Activated T-cell treated with anti-CD3 and anti-CD28 coated beads, Interleukin-2, amount 50 U/mL, for 48 hours (primary cell): Measurements from ENCODE around the gene CAPN14.
"Not testable (repeated sequence)": the region's sequence is repeated elsewhere in the genome, so short reads cannot be mapped to it uniquely, and the experiment has no call there.

Experiments used
- DNase-seq, 2 experiments: peaks; one replicate each; pipeline ENCODE4 v3.0.0-alpha.2; 2020

CAPN14 gene

DNA sequence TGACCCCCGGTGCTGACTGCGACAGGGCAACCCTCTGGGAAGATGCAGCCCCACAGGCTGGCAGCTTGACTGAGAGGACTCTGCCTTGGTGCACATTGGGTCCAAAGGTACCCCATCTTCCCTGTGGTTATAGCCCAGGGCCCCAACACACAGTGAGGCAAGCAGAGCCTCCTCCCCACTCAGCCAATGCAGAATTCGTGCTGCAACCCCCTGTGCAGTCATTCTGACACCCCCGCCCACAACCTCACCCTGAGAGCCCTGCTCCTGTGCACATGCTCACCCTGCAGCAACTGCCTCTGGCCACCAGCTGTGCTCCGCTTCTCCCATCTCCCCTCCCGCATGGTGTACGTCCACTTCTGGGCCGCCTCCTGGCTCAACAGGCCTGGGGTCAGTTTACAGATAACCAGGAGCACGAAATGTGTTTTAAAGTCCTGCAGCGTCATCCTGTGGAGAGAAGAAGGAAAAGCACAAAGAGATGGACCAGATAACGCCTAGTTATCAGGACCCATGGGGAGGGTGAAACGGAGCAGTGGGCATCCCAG is 24.4 kb downstream of the CAPN14 start:
- no peak for DNase-seq

DNA sequence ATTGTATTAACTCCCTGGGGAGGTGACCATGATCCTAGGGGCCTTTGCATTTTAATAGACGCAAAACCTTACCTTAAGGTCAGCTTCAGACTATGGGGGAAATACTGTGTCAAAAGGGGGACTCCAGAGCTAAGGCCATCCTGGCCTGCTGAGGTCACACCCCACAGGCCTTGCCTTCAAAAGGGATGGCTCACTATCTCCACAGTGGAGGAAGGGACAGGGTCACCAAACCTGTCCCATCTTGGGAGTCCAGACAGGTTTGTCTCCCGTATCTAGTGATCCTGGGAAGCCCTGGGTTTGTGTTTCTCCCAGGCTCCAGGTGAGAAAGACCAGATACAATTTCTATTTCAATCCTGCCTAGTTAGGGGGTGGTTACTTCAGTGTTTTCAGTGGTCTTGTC is 24.9 kb downstream of the CAPN14 start:
- DNase-seq = no peak

DNA sequence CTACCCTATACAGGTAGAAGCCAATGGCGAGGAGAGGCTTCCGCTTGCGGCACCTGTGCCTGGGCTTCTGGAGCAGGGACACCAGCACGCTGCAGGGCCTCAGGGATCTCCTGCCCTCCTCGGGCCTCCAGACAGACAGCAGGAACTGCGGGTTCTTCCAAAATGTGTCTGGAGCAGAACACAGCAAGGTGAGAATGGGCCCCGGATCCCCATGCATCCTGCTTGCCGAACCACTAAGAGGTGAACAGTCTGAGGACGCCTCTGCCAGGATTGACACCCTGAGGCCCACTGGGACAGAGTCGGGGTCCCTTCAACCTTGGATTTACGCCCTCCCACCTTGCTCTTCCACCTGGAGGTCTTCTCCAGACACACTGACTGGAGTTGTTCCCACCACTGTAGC is 25.4 kb downstream of the CAPN14 start:
- no peak for DNase-seq

GRCh38 chr2:31190188-31190587 is 27.1 kb downstream of the CAPN14 start:
- DNase-seq = no peak

DNA sequence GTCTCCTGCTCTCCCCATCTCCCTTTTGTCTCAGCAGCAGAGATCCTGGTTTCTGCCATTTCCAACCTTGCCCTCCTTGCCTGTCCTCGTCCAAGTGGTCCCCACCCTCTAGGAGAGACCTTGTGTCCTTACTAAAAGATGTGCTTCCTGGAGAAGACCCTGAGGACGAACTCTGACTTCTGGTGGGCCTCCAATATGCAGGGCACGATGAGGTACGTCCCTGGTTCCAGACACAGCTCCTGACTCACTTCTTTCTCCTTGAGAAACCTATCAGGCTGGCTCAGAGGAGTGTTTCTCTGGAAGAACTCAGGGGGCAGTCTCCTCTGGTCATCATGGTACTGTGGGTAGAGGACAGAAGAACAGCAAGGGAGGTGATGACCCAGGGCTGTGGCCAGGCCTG is 28.2 kb downstream of the CAPN14 start:
- no peak for DNase-seq

- no peak for DNase-seq
Observed at GRCh38 chr2:31188131-31188530, 29.2 kb downstream of the CAPN14 start.

- DNase-seq = no peak
Observed at GRCh38 chr2:31187166-31187565, 30.1 kb downstream of the CAPN14 start.

DNA sequence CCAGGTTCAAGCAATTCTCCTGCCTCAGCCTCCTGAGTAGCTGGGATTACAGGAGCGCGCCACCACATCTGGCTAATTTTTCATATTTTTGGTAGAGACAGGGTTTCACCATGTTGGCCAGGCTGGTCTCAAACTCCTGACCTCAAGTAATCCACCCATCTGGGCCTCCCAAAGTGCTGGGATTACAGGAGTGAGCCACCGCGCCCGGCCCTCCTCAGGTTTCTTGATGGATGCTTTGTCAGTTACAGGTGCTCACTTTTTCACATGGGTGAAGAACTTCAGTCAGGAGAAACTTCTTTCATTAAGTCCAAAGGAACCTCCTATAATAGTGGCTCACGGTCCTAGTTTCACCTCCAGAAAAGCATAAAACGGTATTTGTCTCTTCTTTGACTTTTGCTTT is 33.3 kb downstream of the CAPN14 start:
- DNase-seq = not testable (repeated sequence)

DNA sequence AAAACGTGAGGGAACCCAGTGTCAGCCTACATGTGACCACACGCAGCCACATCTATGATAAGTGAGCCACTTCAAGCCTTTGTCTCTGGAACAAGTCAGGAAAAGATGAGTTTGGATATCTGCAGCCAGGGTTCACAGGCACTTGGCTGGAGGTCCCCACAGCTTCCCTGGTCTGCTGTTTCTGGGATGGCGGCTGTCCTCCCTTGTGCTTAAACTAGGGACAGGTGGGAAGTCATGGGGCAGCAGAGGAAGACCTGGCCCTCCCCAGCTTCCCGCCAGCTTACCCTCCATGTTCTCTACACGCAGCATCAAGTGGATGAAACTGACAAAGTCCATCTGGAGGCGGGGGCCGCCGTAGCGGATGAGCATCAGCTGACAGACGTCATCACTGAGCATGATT is 40.6 kb downstream of the CAPN14 start:
- no peak for DNase-seq

GRCh38 chr2:31171142-31171541 is 46.2 kb downstream of the CAPN14 start:
- DNase-seq = no peak

DNA sequence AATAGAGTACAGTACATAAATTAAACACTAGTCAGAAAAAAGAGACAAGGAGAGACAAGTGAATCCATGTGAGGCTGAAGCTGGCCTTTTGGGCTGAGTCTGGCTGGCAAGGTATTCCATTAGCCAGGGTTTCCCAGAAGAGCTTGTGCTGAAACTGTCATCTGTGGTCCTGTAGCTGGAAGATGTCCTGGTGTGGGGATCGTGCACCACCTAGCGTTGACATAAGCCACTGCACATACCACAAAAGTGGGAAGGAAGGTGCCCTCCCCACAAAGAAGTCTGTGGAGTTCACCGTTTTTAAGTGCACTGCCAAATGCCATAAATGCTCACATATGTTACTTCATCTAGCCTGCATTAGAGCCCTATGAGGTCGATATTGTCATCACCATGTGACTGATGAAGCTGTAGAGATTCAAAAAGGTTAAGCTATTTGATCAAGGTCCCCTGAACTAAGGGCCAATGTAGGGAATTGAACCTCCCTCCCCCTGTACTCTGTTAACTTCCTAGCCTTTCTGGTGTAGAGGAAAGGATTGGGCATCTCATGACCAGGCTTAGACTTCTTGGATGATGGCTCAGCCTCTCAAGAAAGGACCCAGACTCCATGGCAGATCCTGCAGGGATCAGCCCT is 47.1 kb downstream of the CAPN14 start:
- DNase-seq = peak; percentile 54 to 67

GRCh38 chr2:31168291-31168690 is 49.0 kb downstream of the CAPN14 start:
- no peak for DNase-seq

DNA sequence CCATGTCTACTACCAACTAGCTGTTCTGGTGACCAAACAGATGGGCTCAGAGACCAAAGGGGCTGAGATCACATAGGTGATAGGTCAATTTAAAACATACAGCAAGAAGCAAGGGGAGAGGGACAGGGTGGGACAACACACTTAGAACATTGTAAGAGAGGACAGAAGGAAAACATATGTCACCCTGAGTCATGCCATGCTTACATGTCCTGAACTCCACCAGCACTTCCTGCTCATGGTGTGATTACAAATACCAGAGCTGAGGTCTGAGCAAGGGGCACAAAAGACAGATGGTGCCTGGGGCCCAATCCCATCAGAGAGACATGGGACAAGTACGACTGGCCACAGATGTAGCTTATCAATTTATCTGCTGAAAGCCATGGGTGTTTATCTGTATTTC is 50.4 kb downstream of the CAPN14 start:
- no peak for DNase-seq

GRCh38 chr2:31163011-31163539 is 54.2 kb downstream of the CAPN14 start:
- no peak for DNase-seq

GRCh38 chr2:31161637-31162036 is 55.7 kb downstream of the CAPN14 start:
- no peak for DNase-seq

- no peak for DNase-seq
Observed at GRCh38 chr2:31151501-31151900, 65.8 kb downstream of the CAPN14 start.

DNA sequence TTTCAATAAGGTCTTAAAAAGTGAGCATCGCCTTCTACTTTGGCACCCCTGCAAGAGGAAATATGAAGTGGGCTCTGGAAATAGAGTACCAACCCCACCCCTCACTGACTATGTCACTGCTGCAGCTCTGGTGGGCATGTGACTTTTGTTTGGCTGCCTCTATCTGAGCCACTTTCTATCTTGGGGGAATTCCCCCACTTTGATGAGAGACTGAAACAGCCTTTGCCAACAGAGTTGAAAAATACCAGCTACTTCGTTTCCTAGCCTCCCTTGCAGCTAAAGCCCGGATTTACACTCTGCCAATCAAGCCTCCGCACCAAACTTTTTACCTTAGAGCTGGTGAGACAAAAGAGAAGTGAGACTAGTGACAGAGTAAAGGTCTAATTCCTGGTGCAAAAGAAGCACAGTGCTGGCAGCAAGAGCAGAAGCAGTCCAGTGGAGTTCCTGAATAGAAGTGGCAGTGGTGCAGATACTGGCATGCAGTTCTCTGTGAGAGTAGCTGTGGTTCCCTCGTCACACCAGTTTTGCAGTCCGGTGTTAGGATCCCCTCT is 67.1 kb downstream of the CAPN14 start:
- DNase-seq = no peak

- no peak for DNase-seq
Observed at GRCh38 chr2:31148514-31148913, 68.8 kb downstream of the CAPN14 start.

GRCh38 chr2:31147645-31148044 is 69.7 kb downstream of the CAPN14 start:
- DNase-seq = no peak

DNA sequence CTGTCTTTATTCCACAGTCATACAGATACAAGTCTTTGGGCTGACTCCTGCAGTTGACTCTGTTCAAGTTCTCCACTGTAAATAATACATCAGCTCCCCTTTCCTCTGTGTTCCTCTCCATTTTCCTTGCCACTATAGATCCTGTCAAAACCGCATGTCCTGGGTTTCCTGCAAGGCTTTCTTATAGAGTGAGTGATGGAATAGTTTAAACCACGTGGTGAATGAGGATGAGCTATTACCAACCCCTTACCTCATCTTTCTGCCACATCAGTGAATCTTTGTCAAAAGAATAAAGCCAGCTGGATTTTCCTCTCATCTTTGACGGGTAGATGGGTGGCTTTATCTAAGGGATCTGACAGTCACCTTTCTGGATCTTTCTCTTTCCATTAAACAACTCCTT is 75.2 kb downstream of the CAPN14 start:
- DNase-seq = no peak

DNA sequence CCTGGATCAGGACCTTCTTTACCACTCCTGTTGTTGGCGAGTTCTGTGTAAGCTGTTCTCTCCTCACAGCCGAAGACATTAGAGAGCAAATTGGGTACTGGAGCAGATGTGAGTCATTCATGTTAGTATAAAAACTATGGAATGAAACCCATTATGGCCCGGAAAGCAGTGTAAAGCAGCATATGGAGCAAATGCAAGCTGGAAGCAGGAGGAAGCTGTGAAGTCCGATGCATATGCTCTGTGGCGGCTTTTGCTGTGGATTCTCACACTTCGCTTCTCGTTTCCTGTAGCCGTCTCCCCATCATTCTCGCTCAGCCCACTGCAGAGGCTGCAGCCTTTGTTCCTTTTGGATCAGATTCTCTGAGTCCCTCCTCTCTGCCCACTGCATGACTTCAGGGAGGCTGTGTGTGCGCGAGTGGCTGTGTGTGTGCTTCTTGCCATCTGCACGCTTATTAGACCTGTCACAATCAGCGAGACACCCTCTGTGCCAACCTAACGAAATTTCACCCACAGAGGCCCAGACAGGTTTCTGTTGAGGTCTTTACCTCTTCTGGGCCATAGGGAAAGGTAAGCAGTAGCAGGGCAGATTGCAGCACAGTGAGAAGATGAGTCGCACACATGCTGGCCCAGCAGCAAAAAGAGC is 75.8 kb downstream of the CAPN14 start:
- no peak for DNase-seq

DNA sequence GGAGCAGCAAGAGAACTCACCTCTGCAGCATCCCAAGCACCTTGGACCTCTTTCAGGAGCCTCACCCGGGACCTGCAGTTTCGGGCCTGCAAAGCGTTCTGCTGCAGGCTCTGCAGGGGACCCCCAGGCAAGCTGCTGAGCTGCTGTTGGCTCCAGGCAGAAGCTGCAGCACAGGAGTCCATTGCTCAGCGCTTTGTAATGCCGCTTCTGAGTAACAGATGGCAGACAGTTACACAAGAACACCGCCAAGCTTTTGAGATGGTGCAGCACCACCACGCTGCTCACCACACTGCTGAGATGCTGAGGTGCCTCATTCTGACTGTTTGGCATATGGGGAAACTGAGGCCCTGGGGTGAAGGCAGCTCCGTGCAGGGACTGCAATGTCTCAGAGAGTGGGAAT is 77.2 kb downstream of the CAPN14 start:
- DNase-seq = no peak

GRCh38 chr2:31139671-31140070 is 77.6 kb downstream of the CAPN14 start:
- DNase-seq = no peak
